ENCODE results near the gene GALNTL6. TPM values are rescaled to one million over a fixed set of nuclear protein-coding genes. Genes with fewer than 3 reads are reported as not detected.

GALNTL6 gene
- total and polyA plus RNA-seq, 2 donors (not counting 1 experiment from before 2014, with no cell fraction given), result 0.99 to 1.1 TPM

GRCh38 chr4:171834640-171835039, 21.4 kb downstream of the GALNTL6 start:
- Mint-ChIP-seq H3K27me3 (no peaks in the 10 kb centered on the region), H3K4me1 (no peaks in the 10 kb centered on the region), H3K4me3 (no peak overlapping the region), H3K9me3 (ENCODE audit: insufficient read depth) (no peaks in the 10 kb centered on the region), H3K27ac (no peak overlapping the region)
- Histone ChIP-seq H3K9me3 (ENCODE audit: control extremely low read depth in 1 of 3, control insufficient read depth in 2 of 3, insufficient read depth in 1 of 3, low read length in 2 of 3) (no peaks in the 10 kb centered on the region), H3K4me1 (ENCODE audit: control insufficient read depth in 2 of 2, insufficient read depth in 2 of 2, low read length in 2 of 2) (no peaks in the 10 kb centered on the region), H3K4me2 (replicated peaks; ENCODE audit: low read depth, low read length, poor library complexity, severe bottlenecking) (no peak overlapping the region), H3K79me2 (ENCODE audit: control insufficient read depth, insufficient read depth, low read length) (no peaks in the 10 kb centered on the region), H4K20me1 (ENCODE audit: control insufficient read depth, insufficient read depth, low read length, poor library complexity, severe bottlenecking) (no peaks in the 10 kb centered on the region), H3K27me3 (replicated peaks in 1 of 4; ENCODE audit: control extremely low read depth in 1 of 4, control insufficient read depth in 3 of 4, insufficient read depth in 4 of 4, low read length in 3 of 4) (no peaks in the 10 kb centered on the region), H2AFZ (ENCODE audit: insufficient read depth, low read depth, low read length, poor library complexity, severe bottlenecking) (no peak overlapping the region), H3K36me3 (replicated peaks in 1 of 2; ENCODE audit: control extremely low read depth in 1 of 2, control insufficient read depth in 1 of 2, extremely low read depth in 1 of 2, insufficient read depth in 2 of 2, low read length in 1 of 2) (no peaks in the 10 kb centered on the region), H3K9ac (ENCODE audit: low read length) (no peak overlapping the region), H3K4me3 (ENCODE audit: control extremely low read depth in 1 of 5, extremely low read depth in 1 of 5, insufficient read depth in 1 of 5, low read depth in 2 of 5, low read length in 4 of 5) (no peak overlapping the region), H3K27ac (ENCODE audit: low read length in 2 of 2) (no peak overlapping the region)
- POLR2A ChIA-PET, result no interaction called here
- DNase-seq, result no peak
- intact Hi-C loops (cut with micrococcal nuclease), result no loop called here
- 62% methylated on average over 3 of the region's 3 CpGs for WGBS (ENCODE audit: insufficient coverage)
- CTCF ChIA-PET, result no interaction called here
- no peak for TF ChIP-seq EZH2 (IDR thresholded peaks at IDR 0.05; ENCODE audit: borderline replicate concordance, insufficient read depth, low read depth, low read length, poor library complexity, severe bottlenecking)
- TF ChIP-seq, protein P1, sequence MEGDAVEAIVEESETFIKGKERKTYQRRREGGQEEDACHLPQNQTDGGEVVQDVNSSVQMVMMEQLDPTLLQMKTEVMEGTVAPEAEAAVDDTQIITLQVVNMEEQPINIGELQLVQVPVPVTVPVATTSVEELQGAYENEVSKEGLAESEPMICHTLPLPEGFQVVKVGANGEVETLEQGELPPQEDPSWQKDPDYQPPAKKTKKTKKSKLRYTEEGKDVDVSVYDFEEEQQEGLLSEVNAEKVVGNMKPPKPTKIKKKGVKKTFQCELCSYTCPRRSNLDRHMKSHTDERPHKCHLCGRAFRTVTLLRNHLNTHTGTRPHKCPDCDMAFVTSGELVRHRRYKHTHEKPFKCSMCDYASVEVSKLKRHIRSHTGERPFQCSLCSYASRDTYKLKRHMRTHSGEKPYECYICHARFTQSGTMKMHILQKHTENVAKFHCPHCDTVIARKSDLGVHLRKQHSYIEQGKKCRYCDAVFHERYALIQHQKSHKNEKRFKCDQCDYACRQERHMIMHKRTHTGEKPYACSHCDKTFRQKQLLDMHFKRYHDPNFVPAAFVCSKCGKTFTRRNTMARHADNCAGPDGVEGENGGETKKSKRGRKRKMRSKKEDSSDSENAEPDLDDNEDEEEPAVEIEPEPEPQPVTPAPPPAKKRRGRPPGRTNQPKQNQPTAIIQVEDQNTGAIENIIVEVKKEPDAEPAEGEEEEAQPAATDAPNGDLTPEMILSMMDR (IDR thresholded peaks at IDR 0.05), result no peak
- no peak for ATAC-seq (ENCODE audit: low read depth)

GRCh38 chr4:171843456-171843855, 30.3 kb downstream of the GALNTL6 start:
- Histone ChIP-seq H3K79me2 (ENCODE audit: control insufficient read depth, insufficient read depth, low read length) (no peaks in the 10 kb centered on the region), H2AFZ (ENCODE audit: insufficient read depth, low read depth, low read length, poor library complexity, severe bottlenecking) (no peak overlapping the region), H3K4me2 (replicated peaks; ENCODE audit: low read depth, low read length, poor library complexity, severe bottlenecking) (no peak overlapping the region), H3K9ac (ENCODE audit: low read length) (no peak overlapping the region), H3K27me3 (replicated peaks in 1 of 4; ENCODE audit: control extremely low read depth in 1 of 4, control insufficient read depth in 3 of 4, insufficient read depth in 4 of 4, low read length in 3 of 4) (no peaks in the 10 kb centered on the region), H4K20me1 (ENCODE audit: control insufficient read depth, insufficient read depth, low read length, poor library complexity, severe bottlenecking) (no peaks in the 10 kb centered on the region), H3K9me3 (ENCODE audit: control extremely low read depth in 1 of 3, control insufficient read depth in 2 of 3, insufficient read depth in 1 of 3, low read length in 2 of 3) (no peaks in the 10 kb centered on the region), H3K27ac (ENCODE audit: low read length in 2 of 2) (no peak overlapping the region), H3K36me3 (replicated peaks in 1 of 2; ENCODE audit: control extremely low read depth in 1 of 2, control insufficient read depth in 1 of 2, extremely low read depth in 1 of 2, insufficient read depth in 2 of 2, low read length in 1 of 2) (no peaks in the 10 kb centered on the region), H3K4me1 (ENCODE audit: control insufficient read depth in 2 of 2, insufficient read depth in 2 of 2, low read length in 2 of 2) (no peaks in the 10 kb centered on the region), H3K4me3 (ENCODE audit: control extremely low read depth in 1 of 5, extremely low read depth in 1 of 5, insufficient read depth in 1 of 5, low read depth in 2 of 5, low read length in 4 of 5) (no peak overlapping the region)
- ATAC-seq (ENCODE audit: low read depth), result no peak
- intact Hi-C loops (cut with micrococcal nuclease), result no loop called here
- ChIA-PET POLR2A (no interaction called here), CTCF (no interaction called here)
- H3K27ac Mint-ChIP-seq, result no peak overlapping the region
- H3K9me3 Mint-ChIP-seq (ENCODE audit: insufficient read depth), result no peaks in the 10 kb centered on the region
- no peak for DNase-seq
- TF ChIP-seq, protein P1 (IDR thresholded peaks at IDR 0.05), result no peak
- TF ChIP-seq EZH2 (IDR thresholded peaks at IDR 0.05; ENCODE audit: borderline replicate concordance, insufficient read depth, low read depth, low read length, poor library complexity, severe bottlenecking), result no peak
- H3K4me1 Mint-ChIP-seq, result no peaks in the 10 kb centered on the region
- no CpG with 5 or more reads among the region's 1 CpG for WGBS (ENCODE audit: insufficient coverage)
- no peak overlapping the region for H3K4me3 Mint-ChIP-seq
- no peaks in the 10 kb centered on the region for H3K27me3 Mint-ChIP-seq
